Erythroblast (primary cell): ENCODE measurements around the gene ATP8B1.
A peak's percentile ranks its signal among the peaks of the same experiment; 100 is the strongest.

Source experiments
- DNase-seq, 2 experiments: peaks; one replicate each; lab custom pipeline; 2025; lab: John Stamatoyannopoulos, UW
- GATA1 ChIP-seq: IDR thresholded peaks from 2 replicates; pipeline ENCODE4 v1.6.1; 2011; ENCODE audit warnings: low read depth, mild to moderate bottlenecking, control low read depth, low read length, moderate library complexity
- POLR2A ChIP-seq: IDR thresholded peaks from 2 replicates; pipeline ENCODE4 v1.6.1; 2011; ENCODE audit warnings: mild to moderate bottlenecking, low read length

ATP8B1 gene

DNA sequence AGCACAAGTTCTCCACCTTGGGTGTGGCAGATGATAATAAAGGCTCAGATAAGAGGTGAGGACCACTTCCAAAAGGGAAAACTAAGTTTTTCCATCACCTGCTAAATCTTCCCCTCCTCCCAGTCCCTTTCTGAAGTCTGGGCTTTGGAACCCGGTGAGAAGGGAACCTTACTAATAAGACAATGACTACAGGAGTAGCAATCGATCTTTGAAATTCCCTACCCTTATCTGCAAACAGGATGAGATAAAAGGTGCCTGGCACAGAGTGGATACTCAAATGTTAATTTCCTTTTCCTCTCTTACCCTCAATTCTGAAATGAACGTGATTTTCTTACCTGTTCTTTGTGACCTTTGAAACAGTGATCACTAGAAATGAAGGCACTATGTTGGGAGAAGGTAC is 111.8 kb downstream of the ATP8B1 start:
- TF ChIP-seq POLR2A (no peak), GATA1 (no peak)
- no peak for DNase-seq

GRCh38 chr18:57687970-57688369 is 115.1 kb downstream of the ATP8B1 start:
- no peak for TF ChIP-seq GATA1
- TF ChIP-seq POLR2A: no peak
- no peak for DNase-seq

DNA sequence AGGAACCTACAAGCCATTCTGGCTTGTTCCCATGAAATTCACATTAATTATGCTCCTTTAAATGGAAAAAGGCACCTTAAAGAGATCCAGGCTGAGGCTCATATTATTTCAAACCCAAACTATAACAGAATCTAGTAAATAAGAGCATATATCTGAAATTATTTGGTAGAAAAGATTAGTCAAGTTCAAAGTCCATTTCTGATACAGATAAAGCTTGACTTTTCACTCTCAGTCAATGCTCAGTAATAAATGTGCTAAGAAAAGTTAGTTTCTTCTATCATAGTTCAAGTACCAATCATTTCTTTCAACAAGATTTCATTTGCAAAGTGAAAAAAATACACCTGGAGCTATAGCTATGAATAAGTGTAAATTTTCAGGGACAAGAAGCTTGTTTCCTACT is 119.6 kb downstream of the ATP8B1 start:
- no peak for TF ChIP-seq GATA1
- TF ChIP-seq POLR2A: no peak
- no peak for DNase-seq

DNA sequence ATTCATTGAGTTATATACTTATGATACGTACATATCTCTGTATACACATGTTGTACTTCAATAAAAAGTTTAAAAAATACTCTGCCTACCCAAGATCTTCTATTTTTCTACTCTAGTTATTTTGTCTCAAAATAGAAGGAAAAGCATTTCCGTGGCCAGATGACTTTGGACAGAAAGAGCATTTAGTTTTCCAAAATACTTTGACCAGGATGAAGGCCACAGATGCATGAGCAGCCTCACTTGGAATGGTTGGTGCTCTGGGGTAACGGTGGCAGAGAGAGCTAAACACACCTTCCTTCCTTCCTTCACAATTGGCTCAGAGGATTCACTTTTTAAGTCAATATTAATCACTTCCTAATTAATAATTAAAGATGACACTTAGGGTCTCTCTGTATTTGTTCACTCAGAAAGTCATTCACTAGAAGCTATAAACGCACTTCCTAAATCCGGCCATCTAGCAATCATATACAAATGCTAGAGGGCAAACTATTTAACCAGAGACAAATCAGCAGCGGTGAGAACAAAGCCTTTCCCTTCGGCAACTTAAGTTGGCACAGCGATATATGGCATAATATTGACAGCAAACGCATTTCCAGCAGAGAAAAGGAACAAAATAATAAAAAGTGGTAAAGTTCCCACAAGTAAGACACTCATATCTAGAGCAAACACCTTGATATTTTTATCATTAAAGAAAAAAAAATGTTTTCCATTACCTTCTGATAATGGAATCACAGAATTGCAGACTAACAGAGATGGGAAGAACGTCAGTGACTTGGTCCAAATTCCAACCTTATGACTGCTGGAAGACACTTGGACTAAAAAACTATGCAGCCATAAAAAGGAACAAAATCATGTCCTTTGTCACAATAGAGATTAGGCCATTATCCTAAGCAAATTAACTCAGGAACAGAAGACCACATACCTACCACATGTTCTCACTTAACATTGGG is 125.6 kb downstream of the ATP8B1 start:
- DNase-seq: peak in 1 of 2 experiments; percentile 24
- TF ChIP-seq GATA1: no peak
- no peak for TF ChIP-seq POLR2A

DNA sequence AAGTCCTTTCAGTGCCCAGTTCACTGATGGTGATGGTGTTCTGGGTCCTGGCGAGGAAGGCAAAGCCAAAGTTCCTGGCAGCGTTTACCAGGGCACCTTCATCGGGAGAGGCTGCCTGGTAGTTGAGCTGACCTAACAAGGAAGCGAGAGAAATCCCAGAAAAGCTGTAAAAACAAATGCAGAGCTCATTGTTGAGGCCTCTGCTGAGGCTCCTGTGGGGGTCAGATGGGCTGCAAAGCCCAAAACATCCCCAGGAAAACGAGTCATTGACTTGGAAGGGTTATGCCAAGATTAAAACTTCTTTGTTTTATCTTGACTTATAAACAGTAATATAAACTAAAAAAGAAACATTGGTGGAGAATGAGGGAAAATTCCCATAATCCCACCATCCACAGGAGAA is 128.2 kb downstream of the ATP8B1 start:
- no peak for TF ChIP-seq POLR2A
- TF ChIP-seq GATA1: no peak
- no peak for DNase-seq

GRCh38 chr18:57670046-57670445 is 133.1 kb downstream of the ATP8B1 start:
- TF ChIP-seq POLR2A (no peak), GATA1 (no peak)
- DNase-seq: no peak

DNA sequence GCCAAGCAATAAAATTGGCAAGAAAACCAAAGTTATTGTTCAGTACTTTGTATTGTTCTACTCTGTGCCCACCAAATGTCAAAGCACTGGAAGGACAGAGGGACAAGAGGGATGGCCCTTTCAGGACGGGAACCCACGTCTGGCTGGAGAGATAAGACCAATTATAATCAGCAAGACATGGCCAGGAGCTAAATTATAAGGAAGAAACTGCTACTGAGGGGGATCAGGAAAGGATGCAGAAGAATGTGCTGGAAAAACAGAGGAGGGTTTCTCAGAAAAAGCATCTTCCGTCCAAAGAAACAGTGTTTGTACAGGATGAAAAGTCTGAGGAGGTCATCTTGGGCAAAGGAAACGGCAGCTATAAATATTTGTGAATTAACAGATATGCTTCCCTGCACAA is 135.1 kb downstream of the ATP8B1 start:
- peak; percentile 87 to 88 for DNase-seq
- TF ChIP-seq GATA1: no peak
- TF ChIP-seq POLR2A: no peak

GRCh38 chr18:57666818-57667497 is 136.2 kb downstream of the ATP8B1 start:
- TF ChIP-seq POLR2A: peak; percentile 38
- no peak for TF ChIP-seq GATA1

GRCh38 chr18:57664568-57665165 is 138.4 kb downstream of the ATP8B1 start:
- peak; percentile 75 to 82 for DNase-seq
- TF ChIP-seq POLR2A (no peak), GATA1 (no peak)

More at GRCh38 chr18:57666818-57667497, 136.2 kb downstream of the ATP8B1 start:
- peak; percentile 96 to 99 for DNase-seq

GRCh38 chr18:57660961-57661360 is 142.2 kb downstream of the ATP8B1 start:
- peak in 1 of 2 experiments; percentile 53 for DNase-seq
- TF ChIP-seq GATA1 (no peak), POLR2A (no peak)

GRCh38 chr18:57659460-57660102 is 143.5 kb downstream of the ATP8B1 start:
- peak; percentile 94 to 99 for DNase-seq
- TF ChIP-seq GATA1: peak; percentile 69
- peak; percentile 56 for TF ChIP-seq POLR2A

DNA sequence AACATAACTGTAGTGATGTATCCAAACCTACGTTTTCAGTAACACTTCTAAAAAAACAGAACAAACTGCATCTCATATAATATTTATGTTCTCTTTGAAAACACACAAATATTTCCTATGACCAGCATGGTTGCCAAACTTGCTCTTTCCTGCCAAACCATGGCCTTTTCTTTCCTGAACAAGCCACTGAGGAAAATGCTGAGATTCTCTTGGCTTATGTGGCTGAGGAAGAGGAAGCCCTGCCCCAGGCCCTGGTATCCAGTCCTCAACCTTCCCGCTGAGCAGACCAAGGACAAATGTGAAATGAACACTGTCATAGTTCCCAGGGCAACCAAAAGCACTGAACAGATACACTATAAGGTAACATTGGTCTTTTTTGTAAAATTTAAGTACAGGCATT is 145.6 kb downstream of the ATP8B1 start:
- DNase-seq: no peak
- no peak for TF ChIP-seq GATA1
- TF ChIP-seq POLR2A: no peak

GRCh38 chr18:57655740-57656139 is 147.4 kb downstream of the ATP8B1 start:
- peak; percentile 45 to 50 for DNase-seq
- TF ChIP-seq GATA1: no peak
- TF ChIP-seq POLR2A: no peak
